Fibroblast of lung (primary cell): ENCODE measurements around the gene ATP8A2.

ENCODE experiments used
- EZH2 ChIP-seq: IDR thresholded peaks from 2 replicates; pipeline ENCODE4 v1.5.1; 2012; ENCODE audit warnings: low read length, control low read depth, mild to moderate bottlenecking; ENCODE audit errors: missing control alignments
- TF ChIP-seq, protein P1 (sequence below), 2 donors: IDR thresholded peaks in 1 of 2; conservative IDR thresholded peaks in 1 of 2; 1 replicate in 1 of 2; 2 replicates in 1 of 2; pipeline ENCODE4 v1.5.1; 2011 to 2012; ENCODE audit warnings: low read length in 2 of 2, control low read depth in 1 of 2, inconsistent platforms in 1 of 2, low read depth in 1 of 2, mild to moderate bottlenecking in 1 of 2

DNA sequence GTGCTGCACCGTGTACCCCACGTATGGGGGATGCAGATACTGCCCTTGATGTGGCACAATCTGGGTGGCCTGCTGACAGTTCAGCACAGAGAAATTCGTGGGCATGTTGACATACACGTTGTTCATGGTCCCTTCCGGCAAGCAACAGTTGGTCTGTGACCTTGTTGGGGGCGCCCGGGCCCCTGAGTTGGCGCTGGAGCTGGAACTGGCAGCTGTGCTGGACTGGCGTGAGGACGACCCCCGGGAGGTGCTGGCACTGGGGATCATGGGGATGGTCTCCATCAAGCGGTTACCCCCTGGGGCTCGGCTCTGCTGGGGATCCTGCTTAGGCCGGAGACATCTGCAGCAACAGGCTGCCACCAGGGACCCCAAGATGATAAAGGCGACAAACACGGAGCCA is 674.9 kb downstream of the ATP8A2 start:
- TF ChIP-seq, protein P1, sequence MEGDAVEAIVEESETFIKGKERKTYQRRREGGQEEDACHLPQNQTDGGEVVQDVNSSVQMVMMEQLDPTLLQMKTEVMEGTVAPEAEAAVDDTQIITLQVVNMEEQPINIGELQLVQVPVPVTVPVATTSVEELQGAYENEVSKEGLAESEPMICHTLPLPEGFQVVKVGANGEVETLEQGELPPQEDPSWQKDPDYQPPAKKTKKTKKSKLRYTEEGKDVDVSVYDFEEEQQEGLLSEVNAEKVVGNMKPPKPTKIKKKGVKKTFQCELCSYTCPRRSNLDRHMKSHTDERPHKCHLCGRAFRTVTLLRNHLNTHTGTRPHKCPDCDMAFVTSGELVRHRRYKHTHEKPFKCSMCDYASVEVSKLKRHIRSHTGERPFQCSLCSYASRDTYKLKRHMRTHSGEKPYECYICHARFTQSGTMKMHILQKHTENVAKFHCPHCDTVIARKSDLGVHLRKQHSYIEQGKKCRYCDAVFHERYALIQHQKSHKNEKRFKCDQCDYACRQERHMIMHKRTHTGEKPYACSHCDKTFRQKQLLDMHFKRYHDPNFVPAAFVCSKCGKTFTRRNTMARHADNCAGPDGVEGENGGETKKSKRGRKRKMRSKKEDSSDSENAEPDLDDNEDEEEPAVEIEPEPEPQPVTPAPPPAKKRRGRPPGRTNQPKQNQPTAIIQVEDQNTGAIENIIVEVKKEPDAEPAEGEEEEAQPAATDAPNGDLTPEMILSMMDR (conservative IDR thresholded peaks at IDR 0.05 in 1 of 2, IDR thresholded peaks at IDR 0.05 in 1 of 2; ENCODE audit: low read depth in 1 of 2, low read length in 2 of 2) = no peak
- no peak for TF ChIP-seq EZH2
